B cell (primary cell): ENCODE data around the gene CASP12. TPM values are rescaled to one million over a fixed set of nuclear protein-coding genes. Genes with fewer than 3 reads are reported as not detected.

Source experiments
- polyA plus RNA-seq: library from polyadenylated mRNA; depleted of rRNA; stranded (reverse); fragments of >200 nt; gene quantifications from 2 replicates; pipeline ENCODE4 v1.2.3, GENCODE V29; 2012
- small RNA-seq: library from RNA; depleted of rRNA; stranded (forward); fragments of <200 nt; gene quantifications from one replicate; pipeline ENCODE3, GENCODE V24; 2012; ENCODE audit warnings: low replicate concordance, low read depth; ENCODE audit not compliant: insufficient read length
- total RNA-seq, 2 donors: library from RNA; stranded (reverse); fragments of 120-200 nt in 1 of 2; gene quantifications; 1 replicate in 1 of 2; 2 replicates in 1 of 2; pipeline versions ENCODE4 v1.2.3 to v1.2.4, GENCODE V29; 2013 to 2022

The CASP12 gene
- total and polyA plus RNA-seq, 2 donors (not counting 1 experiment from before 2014, with no cell fraction given) = 0.09 TPM; not detected in 1

Small RNA genes lying within 50 kb of the gene (small RNA-seq; reads per million reads assigned to genes)
- gene AP002004.1 = not detected

Other genes with a start within 250 kb of the CASP12 start
- gene CASP4, start 70.1 kb upstream of the CASP12 start, total RNA-seq = 72.4 and 82.8 TPM in 2 replicates
- gene CASP4, start 70.1 kb upstream of the CASP12 start, polyA plus RNA-seq = 117 and 157 TPM in 2 replicates
- gene CASP5, start 124.7 kb upstream of the CASP12 start, total RNA-seq = 0.29 TPM in 1 of 2 replicates, not detected in the other
- gene CASP5, start 124.7 kb upstream of the CASP12 start, polyA plus RNA-seq = 0.09 TPM in 1 of 2 replicates, not detected in the other
- gene CASP1, start 136.7 kb upstream of the CASP12 start, total RNA-seq = 26.1 and 31.9 TPM in 2 replicates
- gene CASP1, start 136.7 kb upstream of the CASP12 start, polyA plus RNA-seq = 17.7 and 28.4 TPM in 2 replicates
- gene CARD16, start 146.9 kb upstream of the CASP12 start, total RNA-seq = 25.0 and 33.6 TPM in 2 replicates
- gene CARD16, start 146.9 kb upstream of the CASP12 start, polyA plus RNA-seq = 30.1 and 33.5 TPM in 2 replicates
- gene CARD18, start 241.3 kb upstream of the CASP12 start, total RNA-seq = not detected in 2 replicates
- gene CARD18, start 241.3 kb upstream of the CASP12 start, polyA plus RNA-seq = not detected in 2 replicates